ENCODE measurements around the gene RANBP10. TPM values are rescaled to one million over a fixed set of nuclear protein-coding genes. Genes with fewer than 3 reads are reported as not detected.

RANBP10 gene
- total RNA-seq, 1 donor from 2014 or later: 23.2 TPM

DNA sequence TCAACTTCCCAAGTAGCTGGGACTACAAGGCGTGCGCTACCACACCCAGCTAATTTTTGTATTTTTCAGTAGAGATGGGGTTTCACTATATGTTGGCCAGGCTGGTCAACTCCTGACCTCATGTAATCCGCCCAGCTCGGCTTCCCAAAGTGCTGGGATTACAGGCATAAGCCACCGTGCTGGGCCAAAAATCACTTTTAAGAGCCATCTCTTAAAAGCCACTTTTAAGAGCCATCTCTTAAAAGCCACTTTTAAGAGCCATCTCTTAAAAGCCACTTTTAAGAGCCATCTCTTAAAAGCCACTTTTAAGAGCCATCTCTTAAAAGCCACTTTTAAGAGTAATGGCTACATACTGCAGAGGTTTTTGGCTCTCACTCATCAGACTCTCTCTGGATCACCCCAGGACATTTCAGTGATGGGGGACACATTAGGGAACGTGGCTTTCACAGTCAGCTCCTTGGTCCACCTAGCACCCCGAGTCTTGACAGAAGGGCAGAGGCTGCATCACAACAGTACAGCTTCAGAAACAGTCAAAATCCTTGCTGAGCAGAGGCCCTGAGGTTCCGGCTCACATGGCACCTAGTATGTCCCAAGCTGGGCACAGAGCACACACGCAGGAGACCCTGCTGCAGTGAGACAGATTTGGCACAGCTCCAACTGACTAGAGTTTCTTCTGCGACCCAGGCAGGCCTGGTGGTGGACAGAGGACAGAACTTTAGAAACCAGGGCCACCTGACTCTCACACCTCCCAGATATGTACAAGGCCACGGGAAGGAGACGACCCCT lies 23.6 kb downstream of the RANBP10 start:
- intact Hi-C loops (cut with micrococcal nuclease): no loop called here

DNA sequence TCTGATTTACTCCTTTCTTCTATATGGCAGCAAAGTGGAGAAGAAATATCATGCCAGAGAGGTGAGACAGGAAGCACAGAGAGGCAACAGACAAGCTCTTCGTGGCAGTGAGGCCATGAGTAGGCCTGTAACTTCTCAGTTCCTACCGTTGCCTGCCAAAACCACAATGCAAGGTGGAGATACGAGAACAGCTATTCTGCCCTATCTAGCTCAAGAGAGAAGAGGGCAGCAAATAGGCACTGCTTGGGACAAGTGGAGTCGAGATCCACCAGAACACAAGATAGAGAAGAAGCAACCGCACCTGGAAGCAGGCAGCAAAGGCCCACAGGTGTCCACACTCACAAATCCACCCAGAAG lies 24.8 kb downstream of the RANBP10 start:
- intact Hi-C loops (cut with micrococcal nuclease): no loop called here

DNA sequence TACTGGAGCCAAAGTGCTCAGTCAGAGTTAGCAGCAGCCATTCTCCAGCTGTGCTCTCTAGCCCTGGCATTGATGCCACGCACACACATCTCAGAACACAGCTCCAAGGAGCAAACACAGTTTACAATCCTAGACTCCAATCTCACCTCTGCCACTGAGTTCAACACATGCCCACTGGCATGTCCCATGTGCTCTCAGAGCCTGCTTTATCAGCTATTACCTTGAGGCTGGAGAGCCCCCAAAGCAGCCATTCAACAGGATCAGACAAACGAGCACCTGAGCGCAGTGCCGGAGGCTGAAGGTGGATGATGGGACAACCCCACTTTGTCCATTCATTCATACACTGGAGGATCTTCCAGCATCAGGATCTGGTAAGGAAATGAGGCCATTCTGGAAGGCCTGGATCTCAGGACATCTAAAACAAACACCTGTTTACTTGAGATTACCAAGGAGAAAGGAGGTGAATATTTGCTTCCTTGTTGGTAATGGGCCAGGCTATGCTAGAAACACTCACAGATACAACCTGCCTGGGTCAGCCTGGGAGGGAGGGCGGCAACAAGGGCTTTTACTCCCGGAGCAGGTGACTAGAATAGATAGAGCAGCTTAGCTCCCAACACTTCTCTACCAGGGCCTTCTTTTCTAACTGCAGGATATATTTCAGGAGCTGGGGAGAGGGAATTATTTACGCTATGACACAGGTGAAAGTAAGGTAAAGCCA lies 25.4 kb downstream of the RANBP10 start:
- intact Hi-C loops (cut with micrococcal nuclease): no loop called here

DNA sequence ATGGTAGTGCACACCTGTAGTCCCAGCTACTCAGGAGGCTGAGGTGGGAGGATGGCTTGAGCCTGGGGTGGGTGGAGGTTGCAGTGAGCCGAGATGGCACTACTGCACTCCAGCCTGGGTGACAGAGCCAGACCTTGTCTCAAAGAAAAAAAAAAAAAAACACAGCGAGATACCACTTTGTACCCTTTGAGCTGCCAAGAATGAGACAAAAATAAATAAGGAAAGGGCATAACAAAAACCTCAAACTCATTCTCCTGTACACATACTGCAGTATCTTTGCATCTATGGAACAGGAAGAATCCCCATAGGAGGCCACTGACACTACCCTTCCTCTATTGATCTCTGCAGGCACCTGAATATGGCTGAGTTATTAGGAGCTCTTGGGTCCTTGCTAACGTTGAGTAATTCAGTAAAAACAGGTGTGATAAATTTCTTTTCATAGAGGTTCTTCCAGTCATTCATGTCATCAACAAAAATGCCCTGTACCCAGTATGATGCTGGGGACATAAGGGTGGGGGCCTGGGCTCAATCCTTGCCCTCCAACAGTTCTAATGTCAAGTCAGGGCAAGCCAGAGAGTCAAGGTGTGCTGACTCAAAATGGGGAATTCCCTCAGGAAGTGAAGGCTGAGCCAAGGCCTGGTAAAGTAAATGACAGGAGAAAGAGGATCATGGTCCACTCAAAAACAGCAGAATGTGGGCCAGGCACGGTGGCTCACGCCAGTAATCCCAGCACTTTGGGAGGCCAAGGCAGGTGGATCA lies 26.9 kb downstream of the RANBP10 start:
- intact Hi-C loops (cut with micrococcal nuclease): no loop called here

DNA sequence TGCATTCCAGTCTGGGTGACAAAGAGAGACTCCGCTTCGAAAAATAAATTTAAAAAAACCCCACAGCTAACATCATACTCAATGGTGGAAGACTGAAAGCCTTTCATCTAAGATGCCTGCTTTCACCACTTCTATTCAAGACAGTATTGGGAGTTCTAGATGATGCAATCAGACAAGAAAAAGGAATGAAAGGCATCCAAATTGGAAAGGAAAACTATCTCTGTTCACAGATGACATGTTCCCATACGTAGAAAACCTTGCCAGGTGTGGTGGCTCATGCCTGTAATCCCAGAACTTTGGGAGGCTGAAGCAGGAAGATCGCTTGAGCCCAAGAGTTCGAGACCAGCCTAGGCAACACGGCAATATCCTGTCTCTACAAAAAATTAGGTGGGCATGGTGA lies 31.1 kb downstream of the RANBP10 start:
- intact Hi-C loops (cut with micrococcal nuclease): no loop called here

DNA sequence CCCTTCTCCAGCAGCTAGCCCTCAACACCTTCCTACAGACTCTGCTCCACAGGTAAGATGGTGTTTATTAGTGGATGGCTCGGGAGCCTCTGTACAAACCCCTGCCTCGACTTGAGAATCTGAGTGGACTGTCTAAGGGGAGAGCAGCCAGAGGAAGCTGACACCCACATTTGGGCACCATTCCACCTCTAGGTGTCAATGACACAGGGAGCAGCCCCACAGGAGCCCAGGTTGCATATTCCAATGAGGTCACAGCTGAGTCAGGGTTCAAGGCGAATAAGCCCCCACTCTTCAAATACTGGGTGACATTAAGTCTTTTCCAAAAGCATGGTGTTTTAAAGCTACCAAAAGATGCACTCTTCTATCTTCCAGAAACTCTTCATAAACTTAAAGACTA lies 31.9 kb downstream of the RANBP10 start:
- intact Hi-C loops (cut with micrococcal nuclease): no loop called here

DNA sequence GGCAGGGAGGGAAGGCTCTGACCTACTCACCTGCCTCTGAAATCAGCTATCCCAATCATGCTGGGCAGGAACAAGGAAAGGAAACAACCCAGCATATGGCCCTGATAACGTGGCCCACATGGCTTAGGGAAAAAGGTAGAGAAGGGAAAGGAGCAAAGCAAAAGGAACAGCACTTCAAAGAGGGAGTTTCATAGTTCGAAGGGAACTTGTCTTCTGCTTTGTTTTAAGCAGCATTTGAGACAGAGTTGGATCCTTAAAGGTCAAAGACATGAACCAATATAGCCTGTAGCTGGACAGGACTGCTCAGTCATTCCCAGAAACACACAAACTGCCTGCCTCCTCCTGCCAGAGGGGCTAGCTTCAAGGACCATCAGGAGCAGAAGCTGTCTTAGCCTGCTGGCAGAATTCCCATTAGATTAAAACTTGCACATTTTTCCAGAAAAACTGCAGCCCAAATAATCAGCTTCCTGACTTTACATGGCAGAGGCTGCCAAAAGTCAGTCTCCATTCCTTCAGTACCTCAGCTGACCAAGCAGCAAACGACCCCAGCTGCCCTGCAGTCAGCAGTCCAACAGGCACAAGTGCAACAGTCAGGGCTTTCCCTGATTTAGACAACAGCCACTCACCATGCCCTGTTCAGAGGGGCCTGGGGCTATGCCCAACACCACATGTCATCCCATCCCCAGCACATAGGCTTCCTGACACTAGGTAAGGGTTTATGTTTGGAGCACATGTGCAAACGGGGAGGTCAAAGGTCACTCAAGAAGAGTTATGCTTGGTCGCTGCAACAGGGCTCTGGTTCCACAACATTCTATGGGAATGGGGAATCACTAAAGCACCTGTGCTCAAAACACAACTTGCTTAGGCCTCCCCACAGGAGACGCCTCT lies 32.5 kb downstream of the RANBP10 start:
- intact Hi-C loops (cut with micrococcal nuclease): no loop called here

DNA sequence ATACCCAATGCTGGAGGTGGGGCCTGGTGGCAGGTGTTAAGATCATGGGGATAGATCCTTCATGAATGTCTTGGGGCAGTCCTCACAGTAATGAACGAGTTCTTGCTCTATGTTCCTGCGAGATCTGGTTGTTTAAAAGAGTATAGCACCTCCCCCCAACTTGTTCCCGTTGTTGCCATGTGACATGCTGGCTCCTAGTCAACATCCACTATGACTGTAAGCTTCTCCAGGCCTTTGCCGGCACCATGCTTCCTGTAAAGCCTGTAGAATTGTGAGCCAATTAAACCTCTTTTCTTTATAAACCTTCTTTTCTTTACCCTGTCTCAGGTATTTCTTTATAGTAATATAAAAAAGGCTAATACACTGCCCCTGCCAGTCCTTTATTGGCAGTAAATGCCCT lies 33.3 kb downstream of the RANBP10 start:
- intact Hi-C loops (cut with micrococcal nuclease): no loop called here

DNA sequence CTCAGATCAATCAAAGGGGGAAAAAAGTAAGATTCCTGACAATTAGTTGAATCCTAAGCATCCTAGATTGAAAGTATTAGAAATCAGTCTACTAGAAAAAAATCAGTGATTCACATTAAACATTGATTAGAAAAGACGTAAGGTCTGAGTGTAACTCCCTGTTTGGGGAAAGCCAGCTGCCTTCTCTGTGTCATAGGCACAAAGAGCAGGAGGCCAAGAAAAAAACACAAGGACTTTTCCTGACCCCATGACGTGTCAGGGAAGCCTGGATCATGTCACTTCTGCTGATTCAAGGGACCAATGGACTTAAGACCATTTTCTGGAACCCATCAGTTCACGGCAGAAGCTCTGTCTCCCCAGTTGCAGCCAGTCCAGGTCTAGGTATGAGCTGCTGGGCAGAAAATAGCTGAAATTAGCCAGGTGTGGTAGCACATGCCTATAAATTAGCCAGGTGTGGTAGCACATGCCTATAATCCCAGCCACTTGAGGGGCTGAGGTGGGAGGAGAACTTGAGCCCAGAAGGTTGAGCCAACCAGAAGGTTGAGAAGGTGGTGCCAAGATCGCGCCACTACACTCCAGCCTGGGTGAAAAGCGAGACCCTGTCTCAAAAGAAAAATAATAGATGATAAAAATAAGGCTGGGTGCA lies 35.9 kb downstream of the RANBP10 start:
- intact Hi-C loops (cut with micrococcal nuclease): no loop called here

DNA sequence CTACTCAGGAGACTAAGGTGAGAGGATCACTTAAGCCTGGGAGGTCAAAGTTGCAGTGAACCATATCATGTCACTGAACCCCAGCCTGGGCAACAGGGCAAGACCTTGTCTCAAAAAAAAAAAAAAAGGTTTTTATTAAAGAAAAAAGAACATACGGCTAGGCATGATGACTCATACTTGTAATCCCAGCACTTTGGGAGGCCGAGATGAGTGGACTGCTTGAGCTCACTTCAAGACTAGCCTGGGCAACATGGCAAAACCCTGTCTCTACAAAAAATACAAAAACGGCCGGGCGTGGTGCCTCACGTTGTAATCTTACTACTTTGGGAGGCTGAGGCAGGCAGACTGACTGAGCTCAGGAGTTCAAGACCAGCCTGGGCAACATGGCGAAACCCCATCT lies 38.4 kb downstream of the RANBP10 start:
- intact Hi-C loops (cut with micrococcal nuclease): no loop called here

DNA sequence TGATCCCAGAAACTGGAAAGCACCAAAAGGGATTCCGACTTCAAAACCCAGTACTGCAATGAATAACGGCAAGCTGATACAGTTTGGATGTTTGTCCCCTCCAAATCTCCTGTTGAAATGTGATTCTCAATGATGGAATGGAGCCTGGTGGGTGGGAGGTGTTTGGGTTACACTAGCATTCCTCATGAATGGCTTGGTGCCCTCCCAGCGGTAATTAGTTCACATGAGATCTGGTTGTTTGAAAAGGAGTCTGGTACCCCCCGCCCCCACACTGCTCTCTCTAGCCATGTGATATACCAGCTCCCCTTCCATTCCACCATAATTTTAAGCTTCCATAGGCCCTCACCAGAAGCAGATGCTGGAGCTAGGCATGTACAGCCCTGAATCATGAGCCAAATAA lies 40.1 kb downstream of the RANBP10 start:
- intact Hi-C loops (cut with micrococcal nuclease): no loop called here

DNA sequence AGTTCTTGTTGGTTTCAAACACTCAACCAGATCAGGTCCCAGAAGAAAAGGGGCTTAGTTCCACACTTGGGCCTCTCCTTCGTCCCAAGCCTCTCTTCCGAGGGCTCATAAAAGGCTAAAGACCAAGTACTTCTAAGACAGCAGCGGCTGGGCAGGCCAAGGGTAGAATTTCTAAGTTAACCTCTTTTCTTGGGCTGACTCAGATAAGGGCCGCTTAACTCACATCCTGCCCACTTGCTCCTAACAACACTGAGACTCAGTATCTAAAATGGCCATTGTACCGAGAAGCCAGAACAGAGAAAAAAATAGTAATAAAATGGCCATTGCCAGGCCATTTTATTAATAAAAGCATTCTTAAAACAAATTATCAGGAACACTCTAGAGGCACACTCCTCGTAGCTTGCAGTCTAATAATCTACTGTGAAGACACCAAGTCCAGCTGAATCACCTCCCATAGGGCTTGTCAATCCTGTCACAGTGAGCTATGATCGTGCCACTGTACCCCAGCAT lies 42.1 kb downstream of the RANBP10 start:
- intact Hi-C loops (cut with micrococcal nuclease): no loop called here

DNA sequence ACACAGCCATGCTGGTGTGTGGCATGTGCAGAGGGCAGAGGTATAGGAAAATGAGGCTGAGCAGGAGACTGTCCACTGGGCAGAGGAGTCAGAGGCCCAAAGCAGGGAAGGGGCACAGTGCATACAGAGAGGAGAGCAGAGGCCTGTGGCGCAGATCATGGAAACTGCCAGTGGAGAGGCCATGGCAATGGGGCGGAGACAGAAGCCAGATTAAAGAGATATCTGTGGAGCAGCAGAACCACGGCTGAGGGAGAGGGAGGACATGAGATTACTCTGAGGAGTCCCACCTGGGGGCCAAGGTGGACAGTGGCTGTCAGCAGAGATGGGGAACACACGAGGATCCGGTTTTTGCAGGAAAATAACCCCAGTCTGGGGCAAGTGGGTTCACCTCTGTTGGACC lies 43.3 kb downstream of the RANBP10 start:
- intact Hi-C loops (cut with micrococcal nuclease): no loop called here

DNA sequence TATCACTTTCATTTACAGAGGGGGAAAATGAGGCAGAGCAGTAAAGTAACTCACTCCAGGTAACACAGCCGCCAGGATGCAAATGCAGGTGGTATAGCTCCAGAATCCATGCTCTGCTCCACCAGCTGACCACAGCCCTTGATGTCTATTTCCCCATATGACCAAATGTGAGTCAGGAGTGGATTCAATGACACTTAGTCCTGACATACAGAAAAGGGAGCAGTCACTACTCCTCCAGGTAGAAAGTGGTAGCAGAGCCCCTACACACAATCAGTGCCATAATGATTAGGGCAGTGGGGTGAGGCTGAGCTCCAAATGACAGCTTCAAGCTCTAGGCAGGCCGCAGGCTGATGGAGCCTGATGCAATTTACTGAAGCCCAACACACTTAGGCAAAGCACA lies 44.0 kb downstream of the RANBP10 start:
- intact Hi-C loops (cut with micrococcal nuclease): no loop called here

DNA sequence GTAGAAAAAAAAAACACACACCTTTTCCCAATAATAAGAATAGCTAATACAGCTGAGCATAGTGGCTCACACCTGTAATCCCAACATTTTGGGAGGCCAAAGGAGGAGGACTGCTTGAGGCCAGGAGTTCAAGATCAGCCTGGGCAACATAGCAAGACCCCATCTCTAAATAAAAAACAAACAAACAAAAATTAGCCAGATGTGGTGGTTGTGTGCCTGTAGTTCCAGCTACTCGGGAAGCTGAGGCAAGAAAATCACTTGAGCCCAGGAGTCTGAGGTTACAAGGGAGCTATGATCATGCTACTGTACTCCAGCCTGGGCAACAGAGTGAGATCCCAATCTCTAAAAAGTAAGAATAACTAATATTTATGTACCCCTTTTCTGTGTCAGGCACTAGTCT lies 44.4 kb downstream of the RANBP10 start:
- intact Hi-C loops (cut with micrococcal nuclease): no loop called here

DNA sequence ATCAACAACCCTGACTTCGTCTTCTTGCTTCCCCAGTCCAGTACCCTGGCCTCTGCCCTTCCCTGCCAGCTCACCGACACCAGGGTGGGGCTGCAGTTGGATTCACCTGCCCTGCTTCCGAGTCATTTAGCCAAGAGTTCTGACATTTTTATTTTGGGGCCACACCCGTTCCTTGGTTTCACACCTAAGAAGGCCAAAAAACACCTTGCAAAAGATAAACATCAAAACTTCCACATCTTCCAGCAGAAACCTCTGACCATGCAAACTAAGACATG lies 45.5 kb downstream of the RANBP10 start:
- intact Hi-C loops (cut with micrococcal nuclease): no loop called here

DNA sequence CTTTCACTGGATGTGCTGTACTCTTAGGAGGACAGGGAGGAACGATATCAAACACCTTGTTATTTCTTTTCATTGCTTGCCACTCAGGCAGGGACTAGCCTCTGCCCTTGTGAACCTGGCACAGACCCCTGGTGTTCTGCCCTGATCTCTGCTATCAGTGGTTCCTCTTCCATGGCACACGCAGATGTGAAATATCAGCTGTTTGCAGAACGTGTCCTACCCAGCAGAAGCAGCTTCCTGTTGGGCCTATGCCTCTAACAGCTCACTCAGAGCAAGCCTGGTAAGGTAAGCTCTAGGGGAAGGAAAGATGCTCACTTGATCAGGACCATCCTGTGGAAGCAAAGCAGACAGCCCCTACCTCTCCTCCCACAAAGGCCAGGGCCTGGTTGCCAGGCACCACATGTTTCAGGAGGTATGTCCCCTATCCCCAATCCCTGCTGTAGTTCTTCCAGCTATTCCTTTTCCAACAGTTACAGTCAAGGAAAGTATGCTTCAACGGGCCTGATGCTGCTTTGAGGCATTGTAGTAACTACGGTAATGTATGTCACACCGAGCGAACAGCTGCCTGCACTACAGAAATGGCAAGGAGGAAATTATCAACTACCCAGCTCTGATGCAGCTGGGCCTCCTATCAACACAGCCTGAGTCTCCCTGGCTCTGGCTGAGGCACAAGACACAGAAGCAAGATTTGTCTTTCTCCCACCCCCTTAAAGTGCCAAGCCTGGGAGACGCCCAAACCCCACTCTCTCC lies 46.0 kb downstream of the RANBP10 start:
- intact Hi-C loops (cut with micrococcal nuclease): no loop called here

DNA sequence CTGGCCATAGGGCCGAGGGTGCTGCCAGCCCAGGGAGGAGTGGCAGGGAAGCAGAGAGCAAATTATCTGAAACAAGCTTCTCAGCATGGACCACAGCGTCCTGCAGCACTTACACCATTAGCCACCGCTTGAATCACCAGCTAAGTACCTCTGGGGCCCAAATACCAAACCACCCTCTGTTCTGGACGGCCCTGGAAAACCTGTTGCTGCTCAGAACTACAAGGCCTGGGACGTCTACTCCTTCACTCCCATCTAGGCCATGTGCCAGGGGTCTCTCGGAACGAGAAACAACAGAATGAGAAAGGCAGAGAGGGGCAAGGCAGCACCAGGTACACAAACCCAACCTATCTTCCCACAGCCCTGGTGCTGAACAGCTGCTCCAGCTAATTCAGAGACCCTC lies 47.4 kb downstream of the RANBP10 start:
- intact Hi-C loops (cut with micrococcal nuclease): no loop called here

DNA sequence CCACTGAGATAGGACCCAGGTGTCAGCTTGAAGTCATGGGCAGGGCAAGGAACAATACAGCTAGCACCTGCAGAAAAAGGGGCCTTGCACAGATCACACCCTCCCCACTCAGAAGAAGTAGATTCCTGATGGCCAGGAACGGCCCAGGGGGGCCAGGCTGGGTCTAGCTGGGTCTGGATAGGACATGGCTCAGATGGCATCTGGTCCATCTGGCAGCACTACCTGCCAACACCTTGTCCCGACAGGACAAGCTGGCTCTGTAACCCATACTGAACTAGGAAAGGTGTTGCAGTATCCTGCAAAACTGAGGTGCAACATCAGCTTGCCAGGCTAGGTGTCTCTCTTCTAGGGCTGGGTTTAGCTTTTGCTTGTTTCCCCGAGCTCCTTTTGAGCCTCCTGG lies 48.4 kb downstream of the RANBP10 start:
- intact Hi-C loops (cut with micrococcal nuclease): no loop called here

DNA sequence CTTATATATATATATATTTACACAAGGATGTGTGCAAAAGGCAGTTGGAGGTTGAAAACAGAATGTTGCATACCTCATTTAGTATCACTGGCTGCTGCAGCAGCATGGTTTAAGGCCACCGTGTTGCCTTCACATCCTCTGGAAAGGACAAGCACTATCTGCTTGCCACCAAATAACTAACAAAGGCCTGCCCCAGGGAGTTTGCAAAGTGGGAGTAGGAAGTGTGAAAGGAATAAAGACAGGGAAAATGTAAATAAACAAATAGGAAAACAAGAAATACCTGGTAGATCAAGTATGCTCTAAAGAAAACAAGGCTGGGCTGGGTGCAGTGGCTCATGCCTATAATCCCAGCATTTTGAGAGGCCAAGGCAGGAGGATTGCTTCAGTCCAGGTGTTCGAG lies 53.7 kb downstream of the RANBP10 start:
- intact Hi-C loops (cut with micrococcal nuclease): no loop called here
